Measurements from ENCODE around the gene RHOC.
"Not testable (repeated sequence)": the region's sequence is repeated elsewhere in the genome, so short reads cannot be mapped to it uniquely, and the experiment has no call there.

The RHOC gene

GRCh38 chr1:112706505-112707220 lies at the start of gene RHOC:
RHOC (minus strand) TSS chr1:112707127; CDS start chr1:112703799, 3,328 bp downstream.
- peak; percentile 64 for DNase-seq

GRCh38 chr1:112754116-112754628 lies 47.2 kb upstream of the RHOC start:
- DNase-seq: no peak

- no peak for DNase-seq
Measured at GRCh38 chr1:112748396-112748795, 41.5 kb upstream of the RHOC start.

GRCh38 chr1:112744009-112744578 lies 37.2 kb upstream of the RHOC start:
- DNase-seq: no peak

- no peak for DNase-seq
Measured at GRCh38 chr1:112743174-112744008, 36.5 kb upstream of the RHOC start.

GRCh38 chr1:112737573-112737972 lies 30.6 kb upstream of the RHOC start:
- DNase-seq: no peak

GRCh38 chr1:112735752-112736151 lies 28.8 kb upstream of the RHOC start:
- no peak for DNase-seq

- no peak for DNase-seq
Measured at GRCh38 chr1:112731451-112731850, 24.5 kb upstream of the RHOC start.

GRCh38 chr1:112729909-112730308 lies 23.0 kb upstream of the RHOC start:
- no peak for DNase-seq

- not testable (repeated sequence) for DNase-seq
Measured at GRCh38 chr1:112729011-112729410, 22.1 kb upstream of the RHOC start.

GRCh38 chr1:112728306-112728971 lies 21.5 kb upstream of the RHOC start:
- not testable (repeated sequence) for DNase-seq

GRCh38 chr1:112727716-112728115 lies 20.8 kb upstream of the RHOC start:
- DNase-seq: no peak

GRCh38 chr1:112724240-112724639 lies 17.3 kb upstream of the RHOC start:
- not testable (repeated sequence) for DNase-seq

- no peak for DNase-seq
Measured at GRCh38 chr1:112723511-112723839, 16.5 kb upstream of the RHOC start.

GRCh38 chr1:112722601-112723510 lies 15.9 kb upstream of the RHOC start:
- DNase-seq: no peak

GRCh38 chr1:112721966-112722524 lies 15.1 kb upstream of the RHOC start:
- DNase-seq: no peak

- not testable (repeated sequence) for DNase-seq
Measured at GRCh38 chr1:112721294-112721693, 14.4 kb upstream of the RHOC start.

GRCh38 chr1:112720800-112721199 lies 13.9 kb upstream of the RHOC start:
- DNase-seq: no peak

- DNase-seq: no peak
Measured at GRCh38 chr1:112719706-112720105, 12.8 kb upstream of the RHOC start.

GRCh38 chr1:112718691-112719418 lies 11.9 kb upstream of the RHOC start:
- DNase-seq: peak; percentile 33
